Stimulated activated CD8-positive, alpha-beta memory T cell treated with anti-CD3 and anti-CD28 coated beads, Interleukin-7, amount 100 ng/mL, for 48 hours (primary cell): ENCODE measurements around the gene ESCO1.

Experiments used
- DNase-seq, 2 donors: peaks; one replicate each; pipeline ENCODE4 v3.0.0-alpha.2; 2020; ENCODE audit warnings: low read depth in 1 of 2; ENCODE audit errors: extremely low read depth in 1 of 2

Gene ESCO1

DNA sequence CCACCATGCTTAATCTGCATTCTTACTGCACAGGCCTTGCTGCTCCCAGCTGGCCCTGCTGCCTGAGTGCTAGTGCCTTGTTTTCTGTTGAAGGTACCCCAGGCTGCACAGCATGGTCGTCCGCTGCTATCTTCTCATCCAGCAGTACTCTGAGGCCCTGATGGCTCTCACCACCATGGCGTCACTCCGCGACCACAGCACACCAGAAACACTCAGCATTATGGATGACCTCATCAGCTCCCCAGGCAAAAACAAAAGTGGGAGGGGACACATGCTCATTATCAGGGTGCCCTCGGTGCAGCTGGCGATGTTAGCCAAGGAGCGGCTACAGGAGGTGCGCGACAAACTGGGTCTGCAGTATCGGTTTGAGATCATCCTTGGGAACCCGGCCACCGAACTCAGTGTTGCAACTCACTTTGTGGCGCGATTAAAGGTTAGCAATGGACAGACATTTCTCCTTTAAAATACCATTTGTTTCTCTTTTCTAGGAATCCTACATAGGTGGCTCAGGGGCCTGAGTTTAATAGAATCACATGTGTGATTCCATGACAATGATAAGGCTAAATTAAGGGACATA lies 110.5 kb downstream of the ESCO1 start:
- DNase-seq, result no peak

DNA sequence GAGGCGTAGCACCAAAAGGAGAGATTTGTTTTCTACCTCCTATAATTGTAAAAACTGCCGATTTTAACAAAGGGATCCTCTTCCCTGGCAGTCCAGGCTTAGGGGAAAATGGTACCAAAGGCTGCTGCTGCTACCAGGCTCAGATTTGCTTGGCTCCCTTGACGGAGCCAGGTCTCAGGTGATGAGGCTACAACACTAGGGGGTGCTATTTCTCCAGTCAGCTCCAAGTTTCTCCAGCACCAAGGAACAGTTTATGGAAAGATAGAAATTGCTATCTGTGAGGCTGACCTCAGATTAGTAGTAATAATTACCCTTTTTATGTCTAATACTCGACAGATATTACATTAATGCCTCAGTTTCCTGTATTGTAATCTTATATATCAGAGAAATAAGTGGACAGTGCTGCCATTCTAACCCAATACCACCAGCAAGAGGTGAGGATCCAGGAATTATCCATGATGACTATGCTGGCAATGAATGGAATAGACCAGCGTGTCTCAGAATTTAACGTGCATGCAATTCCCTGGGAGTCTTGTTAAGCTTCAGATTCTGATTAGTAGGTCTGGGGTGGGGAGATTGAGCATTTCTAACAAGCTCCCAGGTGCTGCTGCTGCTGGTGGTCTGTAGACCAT lies 111.3 kb downstream of the ESCO1 start:
- no peak for DNase-seq

DNA sequence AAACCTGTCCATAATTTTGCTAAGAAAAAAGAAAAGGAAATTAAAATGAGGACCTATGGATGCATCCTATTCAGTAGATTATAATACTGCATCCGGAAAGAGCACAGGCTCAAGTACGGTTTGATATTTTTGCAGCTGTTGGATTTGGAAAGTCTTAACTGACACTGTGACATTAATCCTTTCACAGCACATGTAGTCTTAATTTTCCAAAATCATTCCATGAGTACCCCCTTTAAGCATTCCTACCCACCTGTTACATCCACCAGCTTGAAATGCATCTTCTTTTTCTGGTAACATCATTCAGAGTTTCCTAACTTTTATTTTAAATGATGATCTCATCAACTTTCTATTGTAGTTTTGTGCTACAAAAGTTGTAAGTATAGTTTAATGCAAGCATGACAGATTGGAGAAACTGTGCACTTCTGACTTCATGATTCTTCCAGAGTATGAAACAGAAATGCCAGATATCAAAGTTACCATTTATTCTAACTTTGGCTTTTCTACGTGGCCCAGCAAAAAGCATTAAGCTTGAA lies 113.5 kb downstream of the ESCO1 start:
- DNase-seq, result no peak

DNA sequence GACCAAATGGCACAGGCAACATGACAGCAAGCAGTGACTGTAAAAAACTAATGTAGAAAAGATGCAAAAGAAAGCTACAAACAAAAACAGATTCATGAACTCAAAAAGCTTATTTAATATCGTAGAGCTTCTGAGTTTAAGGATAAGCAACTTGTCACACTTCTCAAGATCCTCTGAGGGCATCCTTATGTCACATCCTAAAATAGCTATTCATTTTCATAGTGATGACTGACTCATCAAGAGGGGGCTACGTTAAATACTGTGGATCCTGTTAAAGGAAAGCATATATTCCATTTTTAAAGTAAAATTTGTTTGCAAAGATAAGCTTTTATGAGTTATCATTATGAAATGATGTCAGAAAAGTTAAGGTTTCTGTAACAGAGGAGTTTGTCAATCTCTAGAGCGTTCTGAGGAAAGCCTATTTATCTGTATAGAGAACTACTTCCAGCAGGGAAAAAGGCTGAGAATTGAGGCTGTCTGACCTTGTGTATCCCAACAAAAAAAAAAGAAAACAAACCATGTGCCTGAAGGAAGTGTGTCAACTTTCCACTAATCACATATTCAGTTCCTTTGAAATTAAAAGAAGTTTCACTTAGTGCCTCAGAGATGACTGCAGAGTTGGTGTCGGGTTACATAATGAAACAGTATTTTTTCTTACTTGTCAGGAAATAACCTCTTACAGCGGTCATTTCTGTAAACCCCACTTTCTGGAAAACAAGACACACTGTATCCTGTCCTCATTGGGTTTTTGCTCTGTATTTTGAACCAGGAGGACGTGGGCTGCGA lies 115.5 kb downstream of the ESCO1 start:
- no peak for DNase-seq

DNA sequence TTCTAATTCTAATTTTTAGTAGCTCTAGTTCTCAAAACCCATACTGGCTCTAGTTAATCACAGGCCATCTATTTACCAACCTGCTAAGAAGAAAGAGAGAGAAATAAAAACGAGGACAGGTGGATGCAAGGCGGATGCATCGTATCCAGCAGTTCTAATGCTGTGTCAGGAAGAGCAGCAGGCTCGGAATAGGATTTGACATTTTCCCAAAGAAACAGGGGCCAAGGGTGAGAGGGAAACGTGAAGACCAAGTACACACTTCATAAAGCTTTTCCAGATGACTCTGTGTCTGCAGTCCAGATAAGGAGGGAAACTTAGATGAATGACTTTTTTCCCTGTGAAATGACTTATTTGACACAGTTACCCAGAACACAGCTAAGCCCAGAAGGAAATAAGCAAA lies 117.5 kb downstream of the ESCO1 start:
- no peak for DNase-seq

DNA sequence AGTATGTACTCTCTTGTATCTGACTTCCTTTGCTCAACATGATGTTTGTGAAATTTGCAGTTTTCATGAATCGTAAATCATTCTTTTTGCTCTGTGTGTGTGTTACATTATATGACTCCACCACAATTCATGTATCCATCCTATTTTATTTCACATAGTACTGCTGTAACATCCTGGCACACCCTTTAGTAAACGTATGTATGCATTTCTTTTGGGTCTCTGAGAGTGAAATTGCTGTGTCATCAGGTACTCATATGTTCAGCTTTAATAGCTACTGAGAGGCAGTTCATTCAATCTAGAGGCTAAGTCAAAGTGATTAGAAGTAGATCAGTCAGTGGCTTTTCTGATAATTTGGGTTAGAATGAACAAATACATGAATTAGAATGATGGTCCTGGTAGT lies 118.8 kb downstream of the ESCO1 start:
- DNase-seq, result no peak

DNA sequence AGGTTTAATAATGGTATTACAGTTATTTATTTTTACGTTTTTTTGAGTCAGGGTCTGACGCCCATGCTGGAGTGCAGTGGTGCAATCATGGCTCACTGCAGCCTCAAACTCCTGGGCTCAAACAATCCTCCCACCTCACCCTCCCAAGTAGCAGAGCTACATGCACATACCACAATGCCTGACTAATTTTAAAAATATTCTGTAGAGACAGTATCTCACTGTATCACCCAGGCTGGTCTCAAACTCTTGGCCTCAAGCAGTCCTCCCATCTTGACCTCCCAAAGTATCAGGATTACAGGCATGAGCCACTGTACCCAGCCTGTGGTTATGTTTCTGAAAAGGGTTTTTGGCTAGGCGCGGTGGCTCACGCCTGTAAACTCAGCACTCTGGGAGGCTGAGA lies 120.8 kb downstream of the ESCO1 start:
- no peak for DNase-seq
